Prostate gland (tissue), 2 donors: Measurements from ENCODE around the gene MEF2D. TPM values are rescaled to one million over a fixed set of nuclear protein-coding genes. Genes with fewer than 3 reads are reported as not detected.

ENCODE experiments used
- DNase-seq: peaks from one replicate; pipeline ENCODE4 v3.0.0-alpha.2; 2019; ENCODE audit warnings: low spot score
- H3K27ac ChIP-seq, 2 donors: fragments of 200-600 bp; sonication (generic); 2 replicates each; pipeline ENCODE4 v1.5.1; 2017 to 2019
- H3K27me3 ChIP-seq: fragments of 200-600 bp; sonication (generic); replicated peaks from 2 replicates; pipeline ENCODE4 v1.5.1; 2019; ENCODE audit not compliant: insufficient read depth
- H3K36me3 ChIP-seq, 2 donors: fragments of 200-600 bp; sonication (generic); 1 replicate in 1 of 2; 2 replicates in 1 of 2; pipeline versions ENCODE4 v1.5.1 to v1.8.1; 2017 to 2019
- H3K4me1 ChIP-seq: fragments of 200-600 bp; sonication (generic); replicated peaks from 2 replicates; pipeline ENCODE4 v1.5.1; 2019
- H3K4me3 ChIP-seq, 2 donors: fragments of 200-600 bp; sonication (generic); 2 replicates each; pipeline ENCODE4 v1.5.1; 2017 to 2019
- H3K9me3 ChIP-seq: fragments of 200-600 bp; sonication (generic); 2 replicates; pipeline ENCODE4 v1.5.1; 2017
- CTCF ChIP-seq, 4 experiments: fragments of 200-600 bp in 2 of 4; fragments of 450-650 bp in 2 of 4; sonication (generic) in 2 of 4; IDR thresholded peaks; 1 replicate in 3 of 4; 2 replicates in 1 of 4; pipeline ENCODE4 v1.5.1; 2016 to 2019; ENCODE audit warnings: antibody characterized with exemption in 4 of 4, mild to moderate bottlenecking in 2 of 4, moderate library complexity in 2 of 4
- POLR2A ChIP-seq: fragments of 450-650 bp; IDR thresholded peaks from one replicate; pipeline ENCODE4 v1.6.1; 2016; ENCODE audit warnings: antibody characterized with exemption, mild to moderate bottlenecking
- POLR2AphosphoS5 ChIP-seq: sonication (generic); formaldehyde crosslinking; IDR thresholded peaks from one replicate; pipeline ENCODE4 v1.6.1; 2017; ENCODE audit warnings: antibody characterized with exemption
- WGBS: methylation state at CpG from one replicate; pipeline ENCODE4 v1.1.5; 2018; 5-methylcytosine and 5-hydroxymethylcytosine counted together
- intact Hi-C: fragments of 100-400 bp; cut with DNase I; formaldehyde crosslinking; loops from one replicate; pipeline ENCODE4 v1.14.2; 2022
- total RNA-seq, 2 donors: library from RNA; depleted of rRNA; stranded (reverse); fragments of >200 nt; gene quantifications; one replicate each; pipeline ENCODE4 v1.1.0, GENCODE V29; 2016

MEF2D gene
- total RNA-seq, 2 donors from 2014 or later: 52.1 to 128 TPM

- intact Hi-C loops: loop anchor here (5.0 kb wide), 1 partner anchor 152 kb away; no protein-coding TSS in a partner anchor
- TF ChIP-seq CTCF (IDR thresholded peaks at IDR 0.05) (no peak), POLR2AphosphoS5 (no peak), POLR2A (no peak)
These were observed 45.2 kb downstream of the MEF2D start for GRCh38 chr1:156455362-156455761.

GRCh38 chr1:156452907-156453306 is 47.7 kb downstream of the MEF2D start:
- TF ChIP-seq CTCF (IDR thresholded peaks at IDR 0.05) (no peak), POLR2AphosphoS5 (no peak), POLR2A (no peak)
- Histone ChIP-seq H3K4me3 (no peak overlapping the region), H3K27ac (no peak overlapping the region), H3K27me3 (no peaks in the 10 kb centered on the region), H3K9me3 (no peaks in the 10 kb centered on the region), H3K36me3 (no peaks in the 10 kb centered on the region), H3K4me1 (no peaks in the 10 kb centered on the region)
- no peak for DNase-seq
- intact Hi-C loops: no loop called here
- 80% methylated on average over 1 of the region's 1 CpG for WGBS

More at GRCh38 chr1:156455362-156455761, 45.2 kb downstream of the MEF2D start:
- no peak for DNase-seq
- H3K36me3 ChIP-seq: no peaks in the 10 kb centered on the region
- H3K4me3 ChIP-seq: no peak overlapping the region
- H3K27me3 ChIP-seq: no peaks in the 10 kb centered on the region
- WGBS: 93% methylated on average over 7 of the region's 7 CpGs
- no peaks in the 10 kb centered on the region for H3K4me1 ChIP-seq
- H3K9me3 ChIP-seq: no peaks in the 10 kb centered on the region
- no peak overlapping the region for H3K27ac ChIP-seq

DNA sequence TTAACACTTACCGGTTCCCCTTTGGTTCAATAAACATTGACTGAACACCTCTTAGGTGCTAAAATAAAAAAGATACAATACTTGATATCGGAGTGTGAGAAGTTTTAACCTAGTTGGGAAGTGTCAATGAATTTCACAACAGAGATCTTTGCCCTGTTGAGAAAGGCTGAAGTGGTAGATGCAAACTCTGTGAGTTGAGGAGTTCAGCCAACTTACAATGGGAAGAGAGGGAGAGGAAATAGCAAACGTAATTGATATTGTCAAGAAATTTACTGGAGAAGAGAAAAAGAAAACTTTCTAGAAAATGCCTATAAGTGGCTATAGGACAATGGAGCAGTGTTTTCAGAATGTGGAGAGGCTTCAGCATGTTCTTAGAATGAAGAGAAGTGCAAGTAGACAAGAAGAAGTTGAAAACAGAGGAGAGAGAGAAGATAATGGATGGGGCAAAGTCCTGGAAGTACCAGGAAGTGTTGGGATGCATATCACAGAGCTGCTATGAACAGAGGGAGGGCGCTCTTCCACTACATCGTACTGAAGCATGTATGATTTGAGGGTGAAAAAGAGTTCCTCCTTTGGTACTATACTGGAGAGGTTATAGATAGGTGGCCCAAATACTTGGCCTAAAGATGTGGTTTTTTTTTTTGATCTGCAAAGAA is 48.9 kb downstream of the MEF2D start:
- intact Hi-C loops: no loop called here
- no peak for TF ChIP-seq POLR2A
- TF ChIP-seq CTCF (IDR thresholded peaks at IDR 0.05): no peak
- no peak for TF ChIP-seq POLR2AphosphoS5
- H3K4me3 ChIP-seq: no peak overlapping the region
- no peaks in the 10 kb centered on the region for H3K9me3 ChIP-seq
- 66% methylated on average over 5 of the region's 5 CpGs for WGBS
- no peaks in the 10 kb centered on the region for H3K27me3 ChIP-seq
- H3K27ac ChIP-seq: no peak overlapping the region
- H3K4me1 ChIP-seq: no peaks in the 10 kb centered on the region
- no peaks in the 10 kb centered on the region for H3K36me3 ChIP-seq
- no peak for DNase-seq

- no peak for DNase-seq
- intact Hi-C loops: no loop called here
- WGBS: 87% methylated on average over 11 of the region's 11 CpGs
These were observed 52.2 kb downstream of the MEF2D start for GRCh38 chr1:156448134-156448967.

More at GRCh38 chr1:156448134-156448967, 52.2 kb downstream of the MEF2D start:
- Histone ChIP-seq H3K4me1 (no peaks in the 10 kb centered on the region), H3K27ac (no peak overlapping the region), H3K36me3 (no peaks in the 10 kb centered on the region), H3K27me3 (peaks cover 3% of the 10 kb centered on the region), H3K4me3 (no peak overlapping the region), H3K9me3 (no peaks in the 10 kb centered on the region)
- TF ChIP-seq CTCF (IDR thresholded peaks at IDR 0.05) (no peak), POLR2A (no peak), POLR2AphosphoS5 (no peak)
